PC-3 (cell line): ENCODE measurements around the gene ANKUB1.

ENCODE experiments used
- EZH2 ChIP-seq: fragments of 300-600 bp; sonication (generic); IDR thresholded peaks from one replicate; pipeline ENCODE4 v1.6.1; 2017; ENCODE audit warnings: antibody characterized with exemption, mild to moderate bottlenecking, low read length; ENCODE audit not compliant: unreplicated experiment
- TF ChIP-seq, protein P1 (sequence below): fragments of 300-600 bp; sonication (generic); conservative IDR thresholded peaks from 2 replicates; pipeline ENCODE4 v1.5.1; 2017; ENCODE audit warnings: antibody characterized with exemption, low read depth, mild to moderate bottlenecking, low read length

DNA sequence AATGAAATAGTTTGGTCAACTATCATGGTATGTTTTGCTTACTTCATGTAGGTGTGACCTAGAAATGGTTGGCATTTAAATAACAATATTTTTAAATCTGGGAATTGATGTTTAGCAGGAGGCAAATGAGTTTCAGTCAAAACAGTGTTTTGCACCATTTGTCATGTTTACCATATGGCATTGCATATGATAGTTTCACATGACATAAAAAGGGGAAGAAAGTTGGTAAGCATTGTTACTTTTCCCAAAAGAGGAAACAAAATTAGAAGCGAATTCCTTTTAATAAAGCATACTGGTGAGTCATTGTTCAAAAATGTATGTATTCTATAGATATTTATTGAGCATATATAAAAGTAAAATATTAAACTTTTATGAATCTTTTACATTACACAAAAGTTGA, 23.0 kb upstream of the ANKUB1 start:
- TF ChIP-seq, protein P1, sequence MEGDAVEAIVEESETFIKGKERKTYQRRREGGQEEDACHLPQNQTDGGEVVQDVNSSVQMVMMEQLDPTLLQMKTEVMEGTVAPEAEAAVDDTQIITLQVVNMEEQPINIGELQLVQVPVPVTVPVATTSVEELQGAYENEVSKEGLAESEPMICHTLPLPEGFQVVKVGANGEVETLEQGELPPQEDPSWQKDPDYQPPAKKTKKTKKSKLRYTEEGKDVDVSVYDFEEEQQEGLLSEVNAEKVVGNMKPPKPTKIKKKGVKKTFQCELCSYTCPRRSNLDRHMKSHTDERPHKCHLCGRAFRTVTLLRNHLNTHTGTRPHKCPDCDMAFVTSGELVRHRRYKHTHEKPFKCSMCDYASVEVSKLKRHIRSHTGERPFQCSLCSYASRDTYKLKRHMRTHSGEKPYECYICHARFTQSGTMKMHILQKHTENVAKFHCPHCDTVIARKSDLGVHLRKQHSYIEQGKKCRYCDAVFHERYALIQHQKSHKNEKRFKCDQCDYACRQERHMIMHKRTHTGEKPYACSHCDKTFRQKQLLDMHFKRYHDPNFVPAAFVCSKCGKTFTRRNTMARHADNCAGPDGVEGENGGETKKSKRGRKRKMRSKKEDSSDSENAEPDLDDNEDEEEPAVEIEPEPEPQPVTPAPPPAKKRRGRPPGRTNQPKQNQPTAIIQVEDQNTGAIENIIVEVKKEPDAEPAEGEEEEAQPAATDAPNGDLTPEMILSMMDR = no peak
- no peak for TF ChIP-seq EZH2
